RKO (cell line): ENCODE data around the gene AQP10.
"Not testable (repeated sequence)": the region's sequence is repeated elsewhere in the genome, so short reads cannot be mapped to it uniquely, and the experiment has no call there.

Source experiments
- DNase-seq: peaks from one replicate; pipeline ENCODE4 v3.0.0-alpha.2; 2016; ENCODE audit warnings: low spot score

Gene AQP10

DNA sequence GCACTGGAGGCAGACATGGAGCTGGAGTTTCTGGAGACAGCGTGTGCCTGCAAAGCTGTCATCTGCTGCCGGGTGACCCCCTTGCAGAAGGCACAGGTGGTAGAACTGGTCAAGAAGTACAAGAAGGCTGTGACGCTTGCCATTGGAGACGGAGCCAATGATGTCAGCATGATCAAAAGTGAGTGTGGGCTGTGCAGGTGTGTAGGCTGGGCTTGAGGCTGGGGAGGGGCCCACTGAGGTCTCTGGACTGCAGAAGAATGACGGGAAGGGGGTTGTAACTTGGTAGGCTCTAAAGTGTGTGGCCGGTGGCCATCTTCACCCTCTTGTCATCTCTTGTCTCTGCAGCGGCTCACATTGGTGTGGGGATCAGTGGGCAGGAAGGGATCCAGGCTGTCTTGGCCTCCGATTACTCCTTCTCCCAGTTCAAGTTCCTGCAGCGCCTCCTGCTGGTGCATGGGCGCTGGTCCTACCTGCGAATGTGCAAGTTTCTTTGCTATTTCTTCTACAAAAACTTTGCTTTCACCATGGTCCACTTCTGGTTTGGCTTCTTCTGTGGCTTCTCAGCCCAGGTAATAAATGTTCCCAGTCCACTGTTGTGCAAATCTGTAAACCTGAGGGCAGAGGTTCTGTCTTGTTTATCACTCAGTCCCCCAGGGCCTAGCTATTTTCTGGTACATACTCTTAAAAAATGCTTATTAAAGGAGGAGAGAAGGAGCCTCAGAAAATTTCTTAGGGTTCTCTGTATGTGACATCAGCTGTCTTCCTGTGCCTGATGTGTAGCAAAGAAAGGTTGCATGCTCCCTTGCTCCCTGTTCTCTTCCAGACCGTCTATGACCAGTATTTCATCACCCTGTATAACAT is 24.3 kb downstream of the AQP10 start:
- DNase-seq: no peak

DNA sequence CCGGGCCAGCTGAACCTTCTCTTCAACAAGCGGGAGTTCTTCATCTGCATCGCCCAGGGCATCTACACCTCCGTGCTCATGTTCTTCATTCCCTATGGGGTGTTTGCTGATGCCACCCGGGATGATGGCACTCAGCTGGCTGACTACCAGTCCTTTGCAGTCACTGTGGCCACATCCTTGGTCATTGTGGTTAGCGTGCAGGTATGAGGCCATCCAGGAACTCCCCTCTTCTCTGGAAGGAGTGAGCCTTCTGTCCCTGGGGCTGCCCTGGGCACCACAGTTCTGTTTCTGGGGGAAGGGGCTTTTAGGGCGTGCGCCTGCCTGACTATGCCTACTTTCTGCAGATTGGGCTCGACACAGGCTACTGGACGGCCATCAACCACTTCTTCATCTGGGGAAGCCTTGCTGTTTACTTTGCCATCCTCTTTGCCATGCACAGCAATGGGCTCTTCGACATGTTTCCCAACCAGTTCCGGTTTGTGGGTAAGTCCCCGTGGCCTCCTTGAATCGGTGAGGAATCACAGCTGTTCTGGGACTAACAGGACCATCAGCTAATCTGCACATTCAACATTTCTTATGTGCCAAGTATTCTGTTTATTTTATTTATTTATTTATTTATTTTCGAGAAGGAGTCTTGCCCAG is 25.5 kb downstream of the AQP10 start:
- DNase-seq: no peak

DNA sequence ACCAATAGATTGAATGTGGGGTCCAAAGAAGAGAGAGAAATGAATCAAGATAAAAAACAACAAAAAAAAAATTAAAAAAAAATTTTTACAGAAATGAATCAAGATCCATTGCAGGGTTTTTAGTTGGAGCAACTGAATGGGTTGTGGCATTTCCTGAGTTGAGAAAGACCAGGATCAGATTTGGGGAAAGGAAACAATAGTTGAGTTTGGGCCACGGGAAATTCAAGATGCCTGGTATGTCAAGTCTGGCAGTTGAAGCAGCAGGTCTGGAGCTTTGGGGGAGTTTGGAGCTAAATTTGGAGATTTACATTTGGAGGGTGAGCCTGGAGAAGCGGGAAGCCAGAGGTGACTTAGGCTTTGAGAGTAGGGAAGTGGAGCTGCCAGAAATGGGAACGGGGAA is 27.1 kb downstream of the AQP10 start:
- no peak for DNase-seq

DNA sequence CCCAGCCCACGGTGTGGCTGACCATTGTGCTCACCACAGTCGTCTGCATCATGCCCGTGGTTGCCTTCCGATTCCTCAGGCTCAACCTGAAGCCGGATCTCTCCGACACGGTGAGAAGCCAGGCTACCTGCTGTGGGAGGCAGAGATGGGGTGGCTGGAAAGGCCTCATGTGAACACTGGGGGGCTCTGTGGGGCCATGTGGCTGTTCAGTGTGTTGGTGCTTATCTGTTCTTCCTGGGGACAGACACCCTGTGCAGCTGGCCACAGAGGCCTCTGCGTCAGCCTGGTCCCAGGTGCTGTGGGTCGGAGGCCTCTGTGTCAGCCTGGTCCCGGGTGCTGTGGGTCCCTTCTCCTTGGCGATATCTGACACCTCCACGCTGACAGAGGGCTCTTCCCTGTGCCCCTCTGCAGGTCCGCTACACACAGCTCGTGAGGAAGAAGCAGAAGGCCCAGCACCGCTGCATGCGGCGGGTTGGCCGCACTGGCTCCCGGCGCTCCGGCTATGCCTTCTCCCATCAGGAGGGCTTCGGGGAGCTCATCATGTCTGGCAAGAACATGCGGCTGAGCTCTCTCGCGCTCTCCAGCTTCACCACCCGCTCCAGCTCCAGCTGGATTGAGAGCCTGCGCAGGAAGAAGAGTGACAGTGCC is 27.7 kb downstream of the AQP10 start:
- peak; percentile 19 for DNase-seq

DNA sequence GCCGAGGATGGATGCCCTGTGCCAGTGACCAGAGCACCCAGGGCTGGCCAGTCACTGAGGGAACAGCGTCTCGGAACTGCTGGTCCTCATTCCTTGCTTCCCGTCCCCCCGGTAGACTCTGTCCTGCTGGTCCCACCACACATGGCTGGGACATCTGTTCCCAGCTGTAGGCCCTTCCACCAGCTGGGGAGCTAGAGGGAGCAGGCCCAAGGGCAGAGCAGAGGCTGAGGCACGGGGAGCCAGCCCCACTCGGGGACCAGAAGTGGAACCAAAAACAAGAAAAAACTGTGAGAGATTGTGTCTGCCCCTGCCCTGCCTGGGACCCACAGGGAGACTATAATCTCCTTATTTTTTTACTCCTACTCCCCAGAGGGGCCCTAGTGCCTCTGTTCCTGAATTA is 28.2 kb downstream of the AQP10 start:
- no peak for DNase-seq

DNA sequence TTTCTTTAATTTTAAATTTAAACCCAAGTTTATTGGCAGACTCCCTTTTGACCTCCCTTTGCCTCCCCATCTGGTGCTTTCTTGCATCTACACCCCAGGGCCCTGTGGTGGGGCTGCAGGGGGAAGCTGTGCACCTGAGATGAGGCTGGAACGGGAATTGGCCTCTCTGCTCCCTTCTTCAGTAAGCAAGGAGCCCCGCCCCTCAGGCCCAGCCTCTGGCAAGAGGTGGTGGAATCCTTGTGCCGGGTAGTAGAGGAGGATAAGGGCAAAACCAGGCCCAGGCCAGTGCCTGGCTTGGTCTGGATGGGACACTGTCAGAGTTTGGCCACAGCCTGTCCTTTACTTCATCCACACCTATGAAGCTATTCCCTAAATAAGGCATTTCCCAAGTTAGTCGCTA is 29.5 kb downstream of the AQP10 start:
- no peak for DNase-seq

DNA sequence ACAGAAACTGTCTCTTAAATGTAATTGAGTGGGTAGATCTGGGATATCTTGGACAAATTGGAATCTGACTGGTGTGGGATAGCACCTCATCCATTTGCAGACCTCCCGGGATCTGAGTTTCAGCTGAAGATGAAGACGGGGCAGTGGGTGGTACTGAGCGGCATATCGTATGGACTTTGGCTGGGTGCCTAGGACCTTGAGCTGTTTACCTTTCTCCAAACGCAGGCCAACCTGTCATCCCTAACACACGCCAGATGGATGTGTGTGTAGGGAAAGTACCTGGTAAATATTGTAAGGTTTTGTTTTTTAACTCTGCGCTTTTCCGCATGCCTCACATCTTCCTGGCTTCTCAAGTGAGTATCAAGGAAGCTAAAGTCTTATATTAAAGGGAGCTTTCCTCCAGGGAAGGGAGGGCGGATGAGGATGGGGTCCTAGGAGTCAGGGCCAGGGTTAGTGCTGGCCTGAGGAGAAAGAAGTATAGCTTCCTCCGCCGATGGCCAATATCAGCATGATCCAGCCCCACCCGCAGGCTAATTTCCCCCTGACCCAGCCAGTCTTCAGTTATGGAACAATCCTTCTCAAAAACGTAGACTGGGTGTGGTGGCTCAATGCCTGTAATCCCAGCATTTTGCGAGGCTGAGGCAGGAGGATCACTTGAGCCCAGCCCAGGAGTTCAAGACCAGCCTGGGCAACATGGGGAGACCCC is 30.6 kb downstream of the AQP10 start:
- DNase-seq: no peak

DNA sequence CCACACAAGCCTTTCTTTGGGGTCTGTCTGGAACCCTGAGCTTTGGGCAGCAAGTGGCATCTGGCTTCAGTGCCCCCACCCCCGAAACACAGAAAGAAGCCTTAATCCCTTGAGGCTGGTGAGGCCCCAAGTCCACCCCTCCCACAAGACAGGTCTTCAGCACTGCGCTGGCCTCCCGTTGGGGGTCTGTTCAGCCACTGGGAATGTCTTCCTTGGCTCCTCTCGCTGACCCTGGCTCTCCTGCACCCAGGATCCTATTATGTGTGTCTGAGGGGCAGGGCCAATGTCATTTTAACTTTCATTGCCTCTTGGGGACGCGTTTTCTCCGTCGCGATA is 31.3 kb downstream of the AQP10 start:
- DNase-seq: no peak

DNA sequence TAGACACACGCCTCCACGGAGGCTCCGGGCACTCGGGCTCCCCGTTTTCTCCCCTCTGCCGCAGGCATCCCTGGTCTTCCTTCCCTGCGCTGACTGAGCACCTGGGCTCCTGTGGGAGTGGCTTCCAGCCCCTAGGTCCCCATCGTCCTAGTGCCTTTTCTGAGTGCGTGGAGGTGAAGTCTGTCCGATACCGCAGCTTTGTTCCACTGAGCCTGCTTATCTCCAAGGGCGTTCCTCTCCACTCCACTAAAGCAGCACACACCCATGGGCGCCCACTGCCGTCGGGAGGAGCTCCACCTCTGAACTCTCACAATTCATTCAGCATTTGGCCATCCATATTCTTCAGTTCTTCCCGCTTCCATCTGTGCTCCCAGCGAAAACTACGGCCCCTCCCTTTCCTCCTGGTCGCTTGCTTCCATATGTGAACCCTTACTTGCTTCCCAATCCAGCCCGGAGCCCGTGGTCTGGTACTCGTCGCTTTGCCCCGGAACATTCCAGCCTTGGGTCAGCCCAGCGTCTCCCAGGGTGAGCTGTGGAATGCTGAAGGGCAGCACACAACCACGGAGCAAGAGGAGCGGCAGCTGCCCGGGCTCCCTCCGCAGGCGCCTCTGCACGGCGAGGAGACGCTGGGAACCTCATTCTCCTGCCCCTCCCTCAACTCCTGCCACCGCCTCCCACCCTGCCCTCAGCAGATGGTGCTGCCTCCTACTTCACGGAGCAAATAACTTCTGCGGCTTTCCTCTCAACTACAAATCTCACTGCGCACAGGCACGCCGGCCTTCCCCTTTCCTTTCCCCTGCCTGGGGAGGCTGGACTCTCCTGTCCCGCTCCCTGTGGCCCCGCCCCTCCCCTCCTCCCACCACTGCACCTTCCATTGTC is 31.9 kb downstream of the AQP10 start:
- no peak for DNase-seq

DNA sequence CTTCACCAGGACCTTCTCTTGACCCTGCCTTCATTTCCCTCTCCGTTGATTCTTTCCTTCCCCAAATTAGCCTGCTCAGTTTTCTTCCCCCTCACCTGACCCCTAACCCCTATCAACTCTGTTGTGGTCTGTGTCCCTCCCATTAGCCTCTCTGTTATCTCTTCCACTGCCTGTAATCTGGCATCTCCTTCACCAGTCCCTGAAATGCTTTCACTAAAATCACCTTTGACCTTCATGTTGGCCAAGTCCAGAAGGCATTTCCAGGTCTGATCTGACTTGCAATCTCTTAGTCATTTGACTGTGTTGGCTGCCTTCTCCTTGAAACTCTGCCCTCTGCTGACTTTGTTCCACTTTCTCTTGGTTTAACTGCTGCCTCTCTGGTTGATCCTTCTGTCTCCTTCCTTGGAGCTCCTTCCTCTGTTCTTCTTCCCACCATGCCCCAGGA is 32.6 kb downstream of the AQP10 start:
- peak; percentile 31 for DNase-seq

DNA sequence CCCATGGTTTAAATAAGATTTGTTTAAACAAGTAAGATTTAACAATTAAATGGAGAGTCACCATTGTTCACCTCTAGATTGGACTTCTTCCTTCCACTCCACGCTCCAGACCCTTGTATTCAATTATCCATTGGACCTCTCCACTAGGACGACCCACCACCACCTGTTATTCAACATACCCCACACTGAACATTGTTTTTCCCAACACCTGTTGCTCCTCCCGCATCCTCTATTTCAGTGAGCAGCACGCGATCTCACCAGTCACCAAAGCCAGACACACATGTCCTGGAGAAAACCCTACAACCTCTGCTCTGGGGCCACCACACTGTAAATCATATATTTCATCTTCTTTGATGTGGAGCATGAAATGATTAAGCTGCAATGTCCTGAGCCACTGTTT is 33.1 kb downstream of the AQP10 start:
- DNase-seq: no peak

DNA sequence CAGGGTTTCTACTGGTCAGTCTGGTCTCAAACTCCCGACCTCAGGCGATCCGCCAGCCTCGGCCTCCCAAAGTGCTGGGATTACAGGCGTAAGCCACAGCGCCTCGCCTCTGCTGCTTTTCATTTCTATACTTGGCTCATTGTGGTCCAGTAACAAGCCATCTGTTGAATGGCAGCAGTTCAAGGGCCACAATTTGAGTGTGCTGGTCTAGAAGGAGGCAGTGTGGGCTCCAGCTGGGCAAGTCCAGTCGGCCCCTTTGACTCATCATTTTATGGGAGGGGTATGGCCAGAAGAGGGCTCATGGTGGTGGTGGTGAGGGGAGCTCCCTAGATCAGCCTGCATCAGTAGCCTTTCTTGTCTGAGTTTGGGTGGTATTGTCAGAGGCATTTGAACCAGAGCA is 37.6 kb downstream of the AQP10 start:
- no peak for DNase-seq

DNA sequence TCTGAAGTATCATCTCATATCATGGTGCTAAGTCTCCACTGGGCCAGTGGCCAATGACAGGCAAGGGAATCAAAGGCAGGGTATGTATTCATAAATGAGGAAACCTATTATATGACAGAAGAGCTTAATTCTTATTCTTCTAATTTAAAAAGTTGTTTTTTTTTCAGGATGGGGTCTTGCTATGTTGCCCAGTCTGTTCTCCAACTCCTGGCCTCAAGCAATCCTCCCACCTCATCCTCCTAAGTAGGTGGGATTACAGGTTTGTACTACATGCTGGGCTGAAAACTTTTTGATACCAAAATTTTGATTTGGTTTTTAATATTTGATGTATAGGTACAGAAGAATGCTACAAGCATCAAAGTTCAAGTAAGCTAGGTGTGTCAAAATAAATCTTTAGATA is 39.4 kb downstream of the AQP10 start:
- no peak for DNase-seq

DNA sequence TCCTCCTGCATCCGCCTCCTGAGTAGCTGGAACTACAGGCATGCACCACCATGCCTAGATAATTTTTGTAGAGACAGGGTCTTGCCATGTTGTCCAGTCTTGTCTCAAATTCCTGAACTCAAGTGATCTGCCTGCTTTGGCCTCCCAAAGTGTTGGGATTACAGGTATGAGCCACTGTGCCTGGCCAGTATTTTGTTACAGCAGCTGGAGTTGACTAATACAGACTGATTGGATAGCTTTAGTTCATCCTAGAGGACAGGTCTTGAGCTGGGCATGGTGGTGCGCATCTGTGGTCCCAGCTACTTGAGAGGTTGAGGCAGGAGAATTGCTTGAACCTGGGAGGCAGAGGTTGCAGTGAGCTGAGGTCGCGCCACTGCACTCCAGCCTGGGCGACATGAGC is 40.0 kb downstream of the AQP10 start:
- not testable (repeated sequence) for DNase-seq

DNA sequence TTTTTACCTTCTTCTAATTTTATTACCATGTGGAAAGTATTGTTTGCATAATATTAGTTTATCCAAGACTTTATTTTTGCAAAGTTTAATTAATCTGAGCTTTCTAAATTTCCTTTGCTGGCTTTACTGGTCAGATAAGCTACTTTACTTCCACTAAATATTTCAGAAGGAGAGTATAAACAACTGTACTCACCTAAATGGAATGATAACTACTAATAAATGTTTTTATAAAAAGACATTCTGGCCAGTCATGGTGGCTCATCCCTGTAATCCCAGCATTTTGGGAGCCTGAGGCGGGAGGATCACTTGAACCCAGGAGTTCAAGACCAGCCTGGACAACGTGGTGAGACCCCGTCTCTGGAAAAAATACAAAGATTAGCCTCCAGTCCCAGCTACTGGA is 40.5 kb downstream of the AQP10 start:
- no peak for DNase-seq

DNA sequence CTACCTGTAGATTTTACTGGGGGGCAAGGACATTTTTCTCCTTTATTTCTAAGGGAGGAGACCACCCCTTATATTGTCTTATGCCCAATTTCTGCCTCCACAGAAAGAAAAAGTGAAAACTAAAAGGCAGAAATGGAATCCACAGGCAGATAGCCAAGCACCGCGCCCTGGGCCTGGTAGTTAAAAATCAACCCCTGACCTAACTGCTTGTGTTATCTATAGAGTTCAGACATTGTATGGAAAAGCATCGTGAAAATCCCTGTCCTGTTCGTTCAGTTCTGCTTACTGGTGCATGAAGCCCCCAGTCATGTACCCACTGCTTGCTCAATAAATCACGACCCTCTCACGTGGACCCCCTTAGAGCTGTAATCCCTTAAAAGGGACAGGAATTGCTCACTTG is 50.5 kb downstream of the AQP10 start:
- no peak for DNase-seq

DNA sequence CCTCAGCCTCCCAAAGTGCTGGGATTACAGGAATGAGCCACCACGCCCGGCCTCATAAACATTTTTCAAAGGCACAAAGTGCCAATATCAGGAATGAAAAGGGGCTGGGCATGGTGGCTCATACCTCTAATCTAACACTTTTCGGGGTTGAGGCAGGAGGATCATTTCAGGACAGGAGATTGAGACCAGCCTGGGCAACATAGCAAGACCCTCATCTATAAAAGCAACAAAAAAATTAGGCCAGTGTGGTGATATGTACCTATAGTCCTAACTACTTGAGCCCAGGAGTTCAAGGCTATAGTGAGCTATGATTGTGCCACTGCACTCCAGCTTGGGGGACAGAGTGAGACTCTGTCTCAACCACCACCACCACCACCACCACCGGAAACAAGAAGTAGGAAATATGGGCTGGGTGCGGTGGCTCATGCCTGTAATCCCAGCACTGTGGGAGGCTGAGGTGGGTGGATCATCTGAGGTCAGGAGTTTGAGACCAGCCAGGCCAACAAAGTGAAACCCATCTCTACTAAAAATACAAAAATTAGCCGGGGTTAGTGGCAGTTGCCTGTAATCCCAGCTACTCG is 53.0 kb downstream of the AQP10 start:
- not testable (repeated sequence) for DNase-seq
